Progenitor cell of endocrine pancreas (in vitro differentiated cells): ENCODE measurements around the gene KRTAP10-2. TPM values are rescaled to one million over a fixed set of nuclear protein-coding genes. Genes with fewer than 3 reads are reported as not detected.
"Not testable (repeated sequence)": the region's sequence is repeated elsewhere in the genome, so short reads cannot be mapped to it uniquely, and the experiment has no call there.

Experiments
- DNase-seq: peaks from one replicate; pipeline ENCODE4 v3.0.0; 2021; ENCODE audit warnings: low spot score; ENCODE audit not compliant: unreplicated experiment
- H3K27ac Mint-ChIP-seq: 2 replicates; pipeline ENCODE4 v1.8.0; 2021; ENCODE audit warnings: mild to moderate bottlenecking, moderate library complexity, mixed read lengths
- H3K27me3 Mint-ChIP-seq: 2 replicates; pipeline ENCODE4 v1.8.0; 2021; ENCODE audit warnings: mixed read lengths
- H3K36me3 Mint-ChIP-seq: 2 replicates; pipeline ENCODE4 v1.8.0; 2022; ENCODE audit warnings: mixed read lengths; ENCODE audit not compliant: insufficient read depth
- H3K4me1 Mint-ChIP-seq: 2 replicates; pipeline ENCODE4 v1.8.0; 2021; ENCODE audit warnings: low read depth, mixed read lengths
- H3K4me3 Mint-ChIP-seq: 2 replicates; pipeline ENCODE4 v1.8.0; 2021; ENCODE audit warnings: low read depth, mild to moderate bottlenecking, moderate library complexity, mixed read lengths
- H3K9me3 Mint-ChIP-seq: 2 replicates; pipeline ENCODE4 v1.8.0; 2021; ENCODE audit warnings: low read depth, mixed read lengths
- CTCF ChIP-seq: fragments of 200-600 bp; sonication (generic); IDR thresholded peaks from one replicate; pipeline ENCODE4 v1.5.0; 2021; ENCODE audit warnings: antibody characterized with exemption, mild to moderate bottlenecking; ENCODE audit not compliant: unreplicated experiment
- long read RNA-seq: library from polyadenylated mRNA; unstranded; transcript quantifications from one replicate; pipeline ENCODE4 v2.0.0, GENCODE V29; 2020
- total RNA-seq: library from RNA; stranded (reverse); gene quantifications from 2 replicates; pipeline ENCODE4 v1.2.1, GENCODE V29; 2021

The KRTAP10-2 gene
- not detected in 2 replicates for total RNA-seq
- long read RNA-seq, result 0 reads

GRCh38 chr21:44551340-44551961 lies at the start of gene KRTAP10-2:
Gene KRTAP10-2 (minus strand): TSS chr21:44551505. CDS start chr21:44551458, 47 bp downstream.
- peaks cover 4% of the 10 kb centered on the region for H3K36me3 Mint-ChIP-seq
- peaks cover 13% of the 10 kb centered on the region for H3K9me3 Mint-ChIP-seq
- H3K27me3 Mint-ChIP-seq, result peaks cover 10% of the 10 kb centered on the region
- DNase-seq, result peak; percentile 8
- H3K4me3 Mint-ChIP-seq, result no peak within 1 kb of the TSS
- no peak for TF ChIP-seq CTCF
- peak within 1 kb of the TSS; percentile 82 for H3K27ac Mint-ChIP-seq
- peaks cover 16% of the 10 kb centered on the region for H3K4me1 Mint-ChIP-seq

- not testable (repeated sequence) for H3K36me3 Mint-ChIP-seq, H3K27me3 Mint-ChIP-seq, DNase-seq, H3K4me1 Mint-ChIP-seq, H3K4me3 Mint-ChIP-seq, H3K27ac Mint-ChIP-seq
- H3K9me3 Mint-ChIP-seq, result peaks cover 14% of the 10 kb centered on the region
These were observed 49.8 kb upstream of the KRTAP10-2 start for GRCh38 chr21:44601091-44601490.

- DNase-seq, H3K36me3 Mint-ChIP-seq, H3K27ac Mint-ChIP-seq, H3K4me3 Mint-ChIP-seq, H3K4me1 Mint-ChIP-seq, H3K27me3 Mint-ChIP-seq: not testable (repeated sequence)
- H3K9me3 Mint-ChIP-seq, result peaks cover 14% of the 10 kb centered on the region
These were observed 49.0 kb upstream of the KRTAP10-2 start, which contains the start of gene KRTAP10-7 for GRCh38 chr21:44600118-44600978. Gene KRTAP10-7 (plus strand): TSS chr21:44600597. CDS start chr21:44600622, 25 bp downstream.

- no peak for DNase-seq
- peaks cover 10% of the 10 kb centered on the region for H3K9me3 Mint-ChIP-seq
- TF ChIP-seq CTCF, result no peak
- no peaks in the 10 kb centered on the region for H3K4me1 Mint-ChIP-seq
- H3K27ac Mint-ChIP-seq, result no peak overlapping the region
- no peaks in the 10 kb centered on the region for H3K36me3 Mint-ChIP-seq
- H3K27me3 Mint-ChIP-seq, result peaks cover 2% of the 10 kb centered on the region
- no peak overlapping the region for H3K4me3 Mint-ChIP-seq
These were observed 48.1 kb upstream of the KRTAP10-2 start for GRCh38 chr21:44599264-44600029.

GRCh38 chr21:44598061-44598460 lies 46.8 kb upstream of the KRTAP10-2 start:
- H3K9me3 Mint-ChIP-seq, result peaks cover 5% of the 10 kb centered on the region
- TF ChIP-seq CTCF, result no peak
- H3K27ac Mint-ChIP-seq, result no peak overlapping the region
- H3K36me3 Mint-ChIP-seq, result no peaks in the 10 kb centered on the region
- peaks cover 2% of the 10 kb centered on the region for H3K27me3 Mint-ChIP-seq
- peaks cover 7% of the 10 kb centered on the region for H3K4me1 Mint-ChIP-seq
- no peak for DNase-seq
- no peak overlapping the region for H3K4me3 Mint-ChIP-seq

GRCh38 chr21:44596068-44596725 lies 44.9 kb upstream of the KRTAP10-2 start:
- peaks cover 5% of the 10 kb centered on the region for H3K9me3 Mint-ChIP-seq
- H3K36me3 Mint-ChIP-seq, result no peaks in the 10 kb centered on the region
- H3K27ac Mint-ChIP-seq, result no peak overlapping the region
- no peak for DNase-seq
- H3K27me3 Mint-ChIP-seq, result no peaks in the 10 kb centered on the region
- no peak overlapping the region for H3K4me3 Mint-ChIP-seq
- H3K4me1 Mint-ChIP-seq, result peaks cover 7% of the 10 kb centered on the region
- no peak for TF ChIP-seq CTCF
